VCaP (cell line): ENCODE results near the gene TST.

ENCODE experiments used
- H3K27ac ChIP-seq: fragments of 450-650 bp; 2 replicates; pipeline ENCODE4 v1.5.1; 2017
- TF ChIP-seq, protein P1 (sequence below): fragments of 450-650 bp; conservative IDR thresholded peaks from 2 replicates; pipeline ENCODE4 v1.5.1; 2017; ENCODE audit warnings: mild to moderate bottlenecking, moderate library complexity

TST gene

DNA sequence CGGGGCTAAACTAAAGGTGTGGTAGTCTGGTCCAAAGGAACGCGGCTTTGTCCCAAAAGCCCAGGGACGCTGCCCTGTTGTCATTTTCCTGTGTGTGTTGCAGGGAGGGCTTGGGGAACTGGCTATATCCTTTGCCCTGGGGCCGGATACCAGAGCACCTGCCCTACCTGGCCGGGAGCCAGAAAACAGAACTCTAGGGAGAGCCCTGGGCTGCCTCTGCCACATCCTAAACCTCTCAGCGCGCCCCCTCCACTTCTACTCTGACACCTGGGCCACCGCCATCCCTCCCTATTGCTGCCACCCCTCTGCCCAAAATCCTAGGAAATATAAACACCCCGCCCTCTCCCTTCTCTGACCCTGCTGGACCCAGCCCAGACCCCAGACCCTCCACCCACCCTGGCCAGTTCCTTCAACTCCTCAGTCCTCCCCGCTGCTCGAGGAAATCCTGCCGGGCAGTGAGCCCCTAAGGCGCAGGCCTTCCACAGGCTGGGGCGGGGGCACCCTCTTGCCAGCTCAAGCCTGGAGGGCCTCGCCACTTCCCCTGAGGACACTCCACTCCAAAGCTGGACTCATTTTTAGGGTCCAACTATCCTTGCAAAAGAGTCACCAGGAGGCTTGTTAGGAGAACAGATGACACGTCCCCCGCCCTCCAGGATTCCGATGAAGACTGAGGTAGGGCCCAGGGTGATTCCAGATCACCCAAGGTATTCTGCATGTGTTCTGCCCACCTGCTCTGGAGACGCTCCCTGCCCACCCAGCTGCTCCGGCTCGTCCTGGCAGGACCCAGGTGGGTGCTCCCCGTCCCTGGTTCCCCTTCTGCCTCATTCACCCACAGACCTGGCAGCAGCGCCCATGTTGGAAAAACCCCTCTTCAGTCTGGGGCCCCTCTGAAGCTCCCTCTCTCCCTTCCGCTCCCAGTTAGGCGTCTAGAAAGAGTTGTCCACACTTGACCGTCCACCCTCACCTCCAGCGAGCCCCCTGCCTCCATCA, 44.5 kb upstream of the TST start:
- TF ChIP-seq, protein P1, sequence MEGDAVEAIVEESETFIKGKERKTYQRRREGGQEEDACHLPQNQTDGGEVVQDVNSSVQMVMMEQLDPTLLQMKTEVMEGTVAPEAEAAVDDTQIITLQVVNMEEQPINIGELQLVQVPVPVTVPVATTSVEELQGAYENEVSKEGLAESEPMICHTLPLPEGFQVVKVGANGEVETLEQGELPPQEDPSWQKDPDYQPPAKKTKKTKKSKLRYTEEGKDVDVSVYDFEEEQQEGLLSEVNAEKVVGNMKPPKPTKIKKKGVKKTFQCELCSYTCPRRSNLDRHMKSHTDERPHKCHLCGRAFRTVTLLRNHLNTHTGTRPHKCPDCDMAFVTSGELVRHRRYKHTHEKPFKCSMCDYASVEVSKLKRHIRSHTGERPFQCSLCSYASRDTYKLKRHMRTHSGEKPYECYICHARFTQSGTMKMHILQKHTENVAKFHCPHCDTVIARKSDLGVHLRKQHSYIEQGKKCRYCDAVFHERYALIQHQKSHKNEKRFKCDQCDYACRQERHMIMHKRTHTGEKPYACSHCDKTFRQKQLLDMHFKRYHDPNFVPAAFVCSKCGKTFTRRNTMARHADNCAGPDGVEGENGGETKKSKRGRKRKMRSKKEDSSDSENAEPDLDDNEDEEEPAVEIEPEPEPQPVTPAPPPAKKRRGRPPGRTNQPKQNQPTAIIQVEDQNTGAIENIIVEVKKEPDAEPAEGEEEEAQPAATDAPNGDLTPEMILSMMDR, result no peak
- peak overlapping the region; percentile 30; the same call in 1 of the 2 replicates for H3K27ac ChIP-seq

DNA sequence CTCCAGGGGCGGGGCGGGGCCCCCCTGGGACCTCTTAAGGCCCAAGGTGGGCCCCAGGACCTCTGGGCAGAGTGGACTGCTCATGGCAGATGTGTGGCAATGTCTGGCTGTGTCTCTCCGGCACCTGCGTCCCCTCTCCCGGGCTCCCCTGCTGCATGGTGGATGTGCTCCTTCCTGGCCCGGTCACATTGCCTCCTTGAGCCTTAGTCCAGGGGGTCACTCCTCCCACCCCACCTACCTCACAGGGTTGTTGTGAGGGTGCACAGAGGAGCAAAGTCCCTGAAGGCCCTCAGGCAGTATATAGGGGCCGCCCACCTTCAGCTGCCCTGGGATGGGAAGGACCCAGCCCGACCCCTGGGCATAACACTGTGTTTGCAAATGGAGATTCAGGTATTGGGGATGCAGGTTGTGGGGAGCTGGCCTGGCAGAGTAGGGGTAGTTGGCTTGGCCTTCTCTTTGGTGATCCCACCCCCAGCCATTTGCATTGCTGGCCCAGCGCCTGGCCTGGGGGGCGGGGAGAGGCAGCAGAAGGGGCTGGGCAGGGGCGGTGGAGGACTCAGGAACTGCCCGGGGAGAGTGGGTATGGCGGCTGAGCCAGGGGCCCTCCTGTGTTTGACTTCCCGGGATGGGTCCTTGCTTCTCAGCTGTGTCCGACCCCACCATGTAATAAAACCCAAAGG, 43.6 kb upstream of the TST start:
- peak overlapping the region; percentile 30; the same call in 1 of the 2 replicates for H3K27ac ChIP-seq
- TF ChIP-seq, protein P1, result no peak

DNA sequence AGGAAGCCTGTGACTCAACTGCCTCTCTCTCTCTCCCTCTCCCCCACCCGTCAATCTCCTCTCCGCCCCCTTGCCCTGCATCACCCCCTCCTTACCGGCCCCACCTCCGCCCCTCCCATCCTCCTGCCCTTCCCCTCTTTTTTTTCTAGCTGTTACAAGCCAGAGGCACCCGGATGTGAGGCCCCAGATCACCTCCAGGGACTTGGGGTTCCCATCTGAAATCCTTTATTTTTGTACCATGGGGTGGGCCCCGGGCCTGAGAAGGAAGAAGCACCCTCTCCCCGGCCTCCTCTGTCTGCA, 43.1 kb upstream of the TST start:
- no peak overlapping the region for H3K27ac ChIP-seq
- TF ChIP-seq, protein P1, result no peak

DNA sequence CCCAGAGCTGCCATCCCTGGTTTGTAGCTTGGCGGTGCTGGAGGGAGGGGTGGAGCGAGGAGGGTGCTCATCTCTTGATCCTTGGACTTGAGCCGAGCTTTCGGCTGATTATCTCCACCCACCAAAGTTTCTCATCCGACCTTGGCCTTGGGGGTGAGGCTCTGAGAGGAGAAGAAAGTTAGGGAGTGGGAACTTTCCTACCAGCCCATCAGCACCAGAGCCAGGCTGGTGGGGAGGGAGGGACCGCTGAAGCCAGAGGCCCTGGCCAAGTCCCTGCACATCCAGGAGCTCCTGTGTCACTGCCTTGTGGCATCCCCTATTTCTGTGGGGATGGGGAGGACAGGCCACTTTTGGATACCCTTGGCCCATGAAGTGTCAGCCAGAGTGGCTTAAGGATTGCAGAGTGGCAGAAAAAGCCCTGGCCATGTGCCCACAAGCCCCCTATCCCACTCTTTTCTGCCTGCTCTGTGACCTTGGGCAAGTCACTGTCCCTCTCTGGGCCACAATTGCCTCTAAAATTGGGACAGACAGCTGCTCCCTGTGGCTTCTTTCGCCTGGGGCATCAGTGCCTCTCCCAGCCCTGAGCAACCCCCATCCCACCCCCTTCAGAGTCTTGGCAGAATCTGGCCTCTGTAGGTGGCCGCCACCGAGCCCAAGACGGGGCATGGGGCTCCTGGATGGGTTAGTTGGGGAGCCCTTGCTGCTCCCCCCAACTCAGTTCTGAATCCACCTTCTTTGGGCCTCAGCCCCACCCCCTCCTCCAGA, 42.5 kb upstream of the TST start:
- TF ChIP-seq, protein P1, result no peak
- H3K27ac ChIP-seq, result no peak overlapping the region

DNA sequence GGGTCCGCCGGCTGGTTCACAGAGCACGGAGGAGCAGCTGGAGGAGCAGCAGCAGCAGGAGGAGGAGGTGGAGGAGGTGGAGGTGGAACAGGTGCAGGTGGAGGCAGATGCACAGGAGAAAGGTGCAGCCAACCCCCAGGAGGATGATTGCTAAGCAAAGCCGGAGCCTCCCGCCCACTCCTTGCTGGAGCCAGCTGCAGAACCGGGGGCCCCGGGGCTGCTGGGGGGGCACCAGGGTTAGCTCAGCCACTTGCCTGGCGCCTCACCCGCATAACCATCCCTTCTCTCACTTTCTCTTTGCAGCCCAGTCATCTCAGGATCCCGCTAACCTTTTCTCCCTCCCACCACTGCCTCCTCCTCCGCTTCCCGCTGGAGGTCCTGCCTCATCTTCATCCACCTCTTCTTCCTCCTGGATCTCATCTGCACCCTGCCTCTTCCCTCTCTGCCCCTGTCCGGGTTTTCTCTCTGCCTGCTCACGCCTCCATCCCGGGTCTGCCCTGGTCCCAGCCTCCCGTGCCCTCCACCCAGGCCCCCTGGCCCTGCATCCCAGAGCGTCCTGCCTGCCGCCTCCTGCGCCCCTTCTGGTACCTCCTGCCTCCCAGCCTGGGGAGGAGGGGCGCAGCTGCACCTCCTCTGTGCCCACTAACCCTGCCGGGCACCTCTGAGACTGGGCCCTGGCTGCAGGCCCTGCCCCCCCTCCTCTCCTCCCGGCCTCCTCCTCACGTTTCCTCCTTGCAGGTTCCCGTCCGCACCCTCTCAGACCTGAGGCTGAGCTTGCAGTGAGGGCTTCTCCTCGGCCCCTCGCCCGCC, 41.8 kb upstream of the TST start:
- TF ChIP-seq, protein P1, result no peak
- H3K27ac ChIP-seq, result no peak overlapping the region

DNA sequence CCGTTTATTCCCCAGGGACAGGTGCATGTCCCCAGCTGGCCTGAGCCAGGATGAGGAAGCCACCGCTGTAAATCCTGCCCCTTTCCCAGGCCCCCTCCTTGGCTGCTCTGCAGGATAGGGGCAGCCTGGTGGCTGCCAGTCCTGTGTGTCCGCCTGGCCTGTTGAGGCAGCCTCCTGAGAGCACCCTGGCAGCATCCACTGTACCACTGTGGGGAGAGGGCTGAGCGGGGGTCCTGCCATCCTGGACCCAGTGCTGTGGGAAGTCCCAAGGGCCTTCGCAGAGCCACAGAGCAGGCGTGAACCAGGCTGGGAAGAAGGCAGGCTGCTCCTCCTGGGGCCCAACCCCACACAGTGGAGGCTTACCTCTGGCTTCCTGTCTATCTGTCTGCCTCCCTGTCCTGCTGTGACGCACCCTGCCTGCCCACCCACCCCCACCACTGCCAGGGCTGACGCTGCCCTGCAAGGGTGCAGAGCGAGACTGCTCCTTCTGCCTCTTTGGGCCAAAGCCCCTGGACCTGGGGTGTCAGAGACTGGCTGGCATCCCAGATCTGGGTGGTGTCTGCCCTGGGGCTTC, 40.7 kb upstream of the TST start:
- H3K27ac ChIP-seq, result no peak overlapping the region

More for the DNA sequence above, 40.7 kb upstream of the TST start:
- TF ChIP-seq, protein P1, result no peak
